ENCODE results near the gene FGG.

Gene FGG

DNA sequence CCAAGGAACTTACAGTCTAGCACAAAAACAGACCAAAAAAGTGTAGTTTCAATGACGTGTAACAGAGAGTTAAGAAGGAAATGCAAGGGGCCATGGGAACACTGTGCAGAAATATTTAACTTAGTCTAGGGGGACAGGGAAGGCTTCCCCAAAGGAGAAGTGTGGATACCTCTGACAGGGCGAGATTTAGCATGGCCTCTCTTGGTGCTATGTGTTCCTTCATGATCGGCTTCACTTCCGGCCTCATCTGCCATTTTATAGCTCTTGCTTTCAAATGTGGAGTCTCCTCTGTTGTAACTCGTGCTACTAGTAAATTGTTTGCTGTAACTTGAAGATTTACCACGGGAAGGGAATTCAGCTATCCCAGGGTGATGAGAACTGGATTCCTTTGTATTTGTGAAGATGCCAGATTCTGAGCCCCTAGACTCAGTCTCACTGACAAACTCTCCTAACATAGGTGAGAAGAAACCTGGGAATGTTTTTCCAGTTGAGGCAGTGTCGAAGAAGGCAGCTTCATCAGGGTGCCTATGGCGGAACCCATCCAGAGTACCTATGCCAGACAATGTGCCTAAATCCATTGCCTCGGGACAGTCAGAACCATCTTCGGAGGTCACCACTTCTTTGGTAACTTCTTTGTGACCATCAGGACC is 27.0 kb downstream of the FGG start:
- DNase-seq (ENCODE audit: low read depth): no peak

DNA sequence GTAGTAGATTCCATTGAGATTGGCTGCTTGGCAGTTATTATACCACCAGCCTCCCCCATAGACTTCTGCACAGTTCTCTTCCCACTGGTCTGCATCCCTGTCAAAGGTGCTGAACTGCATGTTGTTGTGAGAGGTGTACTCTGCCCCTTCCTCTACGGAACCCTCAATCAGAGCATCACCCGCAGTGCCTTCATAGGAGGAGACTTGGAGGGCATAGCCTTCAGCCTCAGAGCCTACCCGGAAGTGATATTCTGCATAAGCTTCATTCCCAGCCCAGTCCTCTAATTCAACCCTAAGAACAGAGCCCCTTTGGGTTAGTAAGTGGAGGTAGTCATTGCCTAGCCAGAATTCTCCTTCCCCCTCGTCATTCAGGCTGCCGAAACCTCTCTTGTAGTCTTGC is 28.2 kb downstream of the FGG start:
- DNase-seq (ENCODE audit: low read depth): no peak

DNA sequence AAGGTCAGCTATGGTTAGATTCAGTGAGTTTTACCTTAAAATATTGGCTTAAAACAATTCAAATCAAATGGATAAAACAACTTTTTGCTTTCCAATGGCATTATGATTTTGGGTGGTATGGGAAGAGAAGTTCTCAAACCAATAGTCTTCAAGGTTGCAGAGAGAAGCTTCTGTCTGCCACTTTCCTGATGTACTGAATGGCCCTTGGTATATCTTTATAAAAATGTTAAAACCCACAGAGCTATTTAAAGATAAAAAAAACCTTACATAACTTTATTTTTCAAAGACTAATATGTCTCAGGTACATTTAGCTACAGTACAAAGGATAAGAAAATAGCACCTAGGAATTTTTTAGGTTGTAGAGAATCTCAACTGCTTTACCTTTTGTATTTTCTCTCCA is 28.8 kb downstream of the FGG start:
- no peak for DNase-seq (ENCODE audit: low read depth)

DNA sequence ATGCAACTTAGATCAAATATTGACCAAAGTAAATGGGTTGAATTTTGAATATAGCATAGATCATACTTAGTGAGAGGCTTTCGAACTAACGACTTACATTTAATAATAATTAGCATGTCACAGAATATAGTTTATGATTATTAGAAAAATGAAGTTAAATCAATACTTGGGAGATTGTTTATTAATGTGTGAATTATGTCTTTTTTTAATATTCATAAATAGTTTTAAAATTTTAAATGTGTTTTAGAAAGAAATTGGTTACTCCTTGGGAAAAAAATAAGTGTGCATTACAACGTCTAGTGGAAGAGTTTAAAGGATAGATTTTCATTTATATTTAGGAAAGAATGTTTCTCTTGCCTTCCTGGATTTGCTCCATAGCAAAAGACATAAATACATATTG is 29.2 kb downstream of the FGG start:
- no peak for DNase-seq (ENCODE audit: low read depth)

DNA sequence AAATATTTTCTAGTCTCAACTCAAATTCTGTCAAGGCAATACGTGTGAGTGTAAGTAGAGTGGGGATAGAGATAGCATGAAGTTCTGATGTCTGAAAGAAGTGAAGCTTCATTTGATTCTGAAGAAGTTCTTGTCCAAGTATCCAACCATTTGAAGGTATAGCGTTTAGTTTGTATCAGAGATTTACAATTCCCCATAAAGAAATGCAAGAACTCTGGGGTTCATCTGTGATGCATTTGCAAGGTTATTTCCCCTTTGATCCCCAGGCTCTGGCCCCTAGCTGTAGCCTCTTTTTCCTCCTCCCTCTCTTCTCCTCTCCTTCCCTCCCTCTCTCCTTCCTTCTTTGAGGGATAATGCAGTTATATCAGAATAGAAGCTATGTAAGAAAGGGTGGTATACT is 29.7 kb downstream of the FGG start:
- DNase-seq (ENCODE audit: low read depth): no peak

DNA sequence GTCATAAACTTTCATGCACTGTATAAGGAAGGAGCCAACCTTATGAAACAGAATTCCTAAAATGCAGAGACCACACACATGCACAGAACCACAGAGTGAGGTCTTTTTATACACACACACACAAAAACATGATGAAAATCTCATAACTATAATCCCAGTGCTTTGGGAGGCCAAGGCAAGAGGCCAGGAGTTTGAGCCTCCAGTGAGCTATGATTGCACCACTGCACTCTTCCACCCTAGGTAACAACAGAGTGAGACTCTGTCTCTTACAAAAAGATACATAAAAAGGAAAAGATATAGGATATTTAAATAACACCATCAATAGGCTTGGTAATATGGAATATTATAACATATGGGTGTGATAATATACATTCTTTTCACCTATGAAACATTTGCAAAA is 32.5 kb downstream of the FGG start:
- no peak for DNase-seq (ENCODE audit: low read depth)

DNA sequence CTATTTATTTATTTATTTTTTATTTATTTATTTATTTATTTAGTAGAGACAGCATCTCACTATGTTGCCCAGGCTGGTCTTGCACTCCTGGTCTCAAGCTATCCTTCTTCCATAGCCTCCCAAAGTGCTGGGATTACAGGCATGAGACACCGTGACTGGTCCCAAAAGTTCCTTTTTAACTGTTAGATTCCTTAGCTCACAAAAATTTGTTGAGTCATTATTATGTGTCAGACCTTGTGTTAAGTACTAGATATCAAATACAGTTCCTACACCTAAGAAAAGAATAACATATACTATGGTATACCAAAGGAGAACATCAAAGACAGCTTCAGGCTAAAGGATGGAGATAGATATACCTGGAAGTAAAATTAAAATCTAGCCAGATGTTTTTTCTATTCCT is 33.5 kb downstream of the FGG start:
- no peak for DNase-seq (ENCODE audit: low read depth)

DNA sequence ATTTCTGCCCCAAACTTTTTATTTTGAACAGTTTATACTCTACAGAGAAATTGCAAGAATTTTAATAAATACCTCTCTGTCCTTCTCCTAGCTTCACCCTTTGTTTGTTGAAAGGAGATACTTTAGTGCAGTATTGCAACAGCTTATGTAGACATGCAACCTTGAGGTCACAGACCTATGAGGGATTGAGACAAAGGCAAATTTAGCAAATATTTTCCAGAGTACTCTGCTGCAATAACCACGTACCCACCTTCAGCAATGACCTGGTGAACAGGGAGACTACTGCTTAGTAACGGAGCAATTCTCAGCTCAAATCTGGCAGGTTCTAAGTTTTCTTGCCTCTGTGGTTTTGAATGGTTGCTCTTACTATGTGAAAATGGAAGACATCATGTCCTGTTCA is 35.1 kb downstream of the FGG start:
- DNase-seq (ENCODE audit: low read depth): no peak

DNA sequence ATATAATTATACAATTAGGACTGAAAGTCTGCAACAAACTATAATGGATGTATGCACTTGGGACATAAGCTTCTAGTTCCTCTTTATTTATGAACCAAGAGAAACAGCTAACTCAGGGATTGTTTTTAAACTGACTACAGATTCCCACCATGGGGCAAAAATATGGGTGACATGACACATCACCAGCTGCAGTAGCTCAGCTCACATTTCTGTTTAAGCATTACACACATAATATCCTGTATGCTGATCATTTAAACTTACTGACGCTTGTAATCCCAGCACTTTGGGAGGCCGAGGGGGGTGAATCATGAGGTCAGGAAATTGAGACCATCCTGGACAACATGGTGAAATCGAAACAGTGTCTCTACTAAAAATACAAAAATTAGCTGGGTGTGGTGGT is 38.1 kb downstream of the FGG start:
- DNase-seq (ENCODE audit: low read depth): no peak

DNA sequence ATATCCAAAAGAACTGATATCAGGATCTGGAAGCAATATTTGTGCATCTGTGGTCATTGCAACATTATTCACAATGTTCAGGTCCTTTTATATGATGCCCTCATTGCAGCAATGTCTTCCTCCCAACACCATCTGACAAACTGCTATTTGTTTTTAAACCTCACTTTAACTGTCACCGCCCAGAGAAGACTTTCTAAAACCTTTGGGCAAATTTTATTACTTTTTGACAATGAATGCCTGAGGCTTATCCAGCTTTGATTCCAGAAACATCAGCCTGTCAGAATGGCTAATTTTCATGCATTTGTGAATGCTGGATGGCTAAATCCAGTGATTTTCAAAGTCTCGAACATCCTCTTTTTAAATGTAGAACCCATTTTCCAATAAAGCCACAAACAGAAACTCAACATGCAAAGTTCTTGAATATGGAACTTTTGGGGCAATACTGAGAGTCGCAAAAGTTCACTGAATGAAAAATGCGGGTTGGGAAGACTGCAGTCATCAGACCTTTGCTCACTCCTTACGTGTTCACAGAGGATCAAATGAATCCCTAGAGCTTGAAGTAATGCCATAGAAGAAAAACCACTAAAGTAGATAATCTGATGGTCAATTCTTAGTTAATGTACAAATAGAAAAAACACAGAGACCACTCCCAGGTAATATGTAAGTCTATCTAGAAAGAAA is 39.1 kb downstream of the FGG start:
- no peak for DNase-seq (ENCODE audit: low read depth)

DNA sequence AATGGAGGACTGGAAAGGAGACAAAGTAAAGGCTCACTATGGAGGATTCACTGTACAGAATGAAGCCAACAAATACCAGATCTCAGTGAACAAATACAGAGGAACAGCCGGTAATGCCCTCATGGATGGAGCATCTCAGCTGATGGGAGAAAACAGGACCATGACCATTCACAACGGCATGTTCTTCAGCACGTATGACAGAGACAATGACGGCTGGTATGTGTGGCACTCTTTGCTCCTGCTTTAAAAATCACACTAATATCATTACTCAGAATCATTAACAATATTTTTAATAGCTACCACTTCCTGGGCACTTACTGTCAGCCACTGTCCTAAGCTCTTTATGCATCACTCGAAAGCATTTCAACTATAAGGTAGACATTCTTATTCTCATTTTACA is 42.9 kb downstream of the FGG start:
- no peak for DNase-seq (ENCODE audit: low read depth)

DNA sequence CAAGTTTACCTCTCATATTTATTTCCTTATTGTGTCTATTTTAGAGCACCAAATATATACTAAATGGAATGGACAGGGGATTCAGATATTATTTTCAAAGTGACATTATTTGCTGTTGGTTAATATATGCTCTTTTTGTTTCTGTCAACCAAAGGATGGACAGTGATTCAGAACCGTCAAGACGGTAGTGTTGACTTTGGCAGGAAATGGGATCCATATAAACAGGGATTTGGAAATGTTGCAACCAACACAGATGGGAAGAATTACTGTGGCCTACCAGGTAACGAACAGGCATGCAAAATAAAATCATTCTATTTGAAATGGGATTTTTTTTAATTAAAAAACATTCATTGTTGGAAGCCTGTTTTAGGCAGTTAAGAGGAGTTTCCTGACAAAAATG is 43.4 kb downstream of the FGG start:
- no peak for DNase-seq (ENCODE audit: low read depth)

DNA sequence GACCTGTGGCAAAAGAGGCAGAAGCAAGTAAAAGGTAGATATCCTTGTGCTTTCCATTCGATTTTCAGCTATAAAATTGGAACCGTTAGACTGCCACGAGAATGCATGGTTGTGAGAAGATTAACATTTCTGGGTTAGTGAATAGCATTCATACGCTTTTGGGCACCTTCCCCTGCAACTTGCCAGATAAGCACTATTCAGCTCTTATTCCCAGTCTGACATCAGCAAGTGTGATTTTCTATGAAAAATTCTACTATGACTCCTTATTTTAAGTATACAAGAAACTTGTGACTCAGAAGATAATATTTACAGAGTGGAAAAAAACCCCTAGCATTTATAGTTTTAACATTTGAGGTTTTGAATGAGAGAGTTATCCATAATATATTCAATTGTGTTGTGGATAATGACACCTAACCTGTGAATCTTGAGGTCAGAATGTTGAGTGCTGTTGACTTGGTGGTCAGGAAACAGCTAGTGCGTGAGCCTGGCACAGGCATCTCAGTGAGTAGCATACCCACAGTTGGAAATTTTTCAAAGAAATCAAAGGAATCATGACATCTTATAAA is 45.7 kb downstream of the FGG start:
- no peak for DNase-seq (ENCODE audit: low read depth)

DNA sequence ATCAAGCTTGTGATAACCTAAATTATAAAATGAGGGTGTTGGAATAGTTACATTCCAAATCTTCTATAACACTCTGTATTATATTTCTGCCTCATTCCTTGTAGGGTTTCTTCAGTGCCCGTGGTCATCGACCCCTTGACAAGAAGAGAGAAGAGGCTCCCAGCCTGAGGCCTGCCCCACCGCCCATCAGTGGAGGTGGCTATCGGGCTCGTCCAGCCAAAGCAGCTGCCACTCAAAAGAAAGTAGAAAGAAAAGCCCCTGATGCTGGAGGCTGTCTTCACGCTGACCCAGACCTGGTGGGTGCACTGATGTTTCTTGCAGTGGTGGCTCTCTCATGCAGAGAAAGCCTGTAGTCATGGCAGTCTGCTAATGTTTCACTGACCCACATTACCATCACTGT is 46.8 kb downstream of the FGG start:
- no peak for DNase-seq (ENCODE audit: low read depth)

DNA sequence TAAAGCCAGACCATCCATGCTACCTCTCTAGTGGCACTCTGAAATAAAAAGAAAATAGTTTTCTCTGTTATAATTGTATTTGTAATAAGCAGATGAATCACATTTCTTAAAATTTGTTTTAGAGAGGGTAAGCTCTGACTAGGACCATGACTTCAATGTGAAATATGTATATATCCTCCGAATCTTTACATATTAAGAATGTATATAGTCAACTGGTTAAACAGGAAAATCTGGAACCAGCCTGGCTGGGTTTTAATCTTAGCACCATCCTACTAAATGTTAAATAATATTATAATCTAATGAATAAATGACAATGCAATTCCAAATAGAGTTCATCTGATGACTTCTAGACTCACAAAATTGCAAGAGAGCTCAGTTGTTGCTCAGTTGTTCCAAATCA is 48.1 kb downstream of the FGG start:
- DNase-seq (ENCODE audit: low read depth): no peak

DNA sequence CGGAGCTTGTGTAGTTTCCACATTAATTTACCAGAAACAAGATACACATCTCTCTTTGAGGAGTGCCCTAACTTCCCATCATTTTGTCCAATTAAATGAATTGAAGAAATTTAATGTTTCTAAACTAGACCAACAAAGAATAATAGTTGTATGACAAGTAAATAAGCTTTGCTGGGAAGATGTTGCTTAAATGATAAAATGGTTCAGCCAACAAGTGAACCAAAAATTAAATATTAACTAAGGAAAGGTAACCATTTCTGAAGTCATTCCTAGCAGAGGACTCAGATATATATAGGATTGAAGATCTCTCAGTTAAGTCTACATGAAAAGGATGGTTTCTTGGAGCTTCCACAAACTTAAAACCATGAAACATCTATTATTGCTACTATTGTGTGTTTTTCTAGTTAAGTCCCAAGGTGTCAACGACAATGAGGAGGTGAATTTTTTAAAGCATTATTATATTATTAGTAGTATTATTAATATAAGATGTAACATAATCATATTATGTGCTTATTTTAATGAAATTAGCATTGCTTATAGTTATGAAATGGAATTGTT is 49.7 kb downstream of the FGG start, which contains the start of gene FGB:
Gene FGB (plus strand): TSS at position 315 of the 558 bp plus-strand sequence. CDS start 8 bp downstream, at position 323.
- DNase-seq (ENCODE audit: low read depth): no peak

DNA sequence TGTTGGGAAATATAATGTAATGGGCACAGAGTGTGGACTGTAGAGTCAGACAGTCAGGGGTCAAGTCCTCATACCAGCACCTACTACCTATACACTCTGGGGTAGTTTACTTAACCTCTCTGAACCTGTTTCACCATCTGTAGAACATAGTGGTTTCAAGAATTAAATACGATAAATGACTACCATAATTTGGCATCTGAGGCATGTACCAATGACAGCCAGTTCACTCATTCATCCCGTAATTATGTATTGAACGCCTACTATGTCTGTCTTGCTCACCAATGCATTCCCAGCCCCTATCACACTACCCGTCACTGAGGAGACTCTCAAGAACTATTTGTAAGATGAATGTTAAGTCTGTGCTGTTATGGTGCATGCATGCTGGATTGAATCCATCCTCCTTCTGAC is 51.6 kb downstream of the FGG start:
- DNase-seq (ENCODE audit: low read depth): no peak

DNA sequence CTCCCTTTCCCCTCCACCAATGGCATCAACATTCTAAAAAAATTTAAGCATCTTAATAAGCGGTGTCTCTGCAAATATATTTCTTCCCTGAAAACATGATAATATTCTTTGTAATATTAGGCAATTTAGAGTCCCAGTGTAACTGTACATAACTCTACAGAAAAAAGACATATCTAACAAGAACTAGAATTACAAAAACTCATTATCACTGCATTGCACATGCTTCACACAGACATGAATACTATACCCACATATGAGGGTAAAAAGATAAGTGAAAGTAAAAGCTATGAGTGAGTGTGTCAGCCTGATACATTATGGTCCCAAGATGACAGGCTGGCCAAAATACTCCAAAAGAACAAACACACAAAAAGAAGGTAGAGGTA is 52.0 kb downstream of the FGG start:
- no peak for DNase-seq (ENCODE audit: low read depth)

DNA sequence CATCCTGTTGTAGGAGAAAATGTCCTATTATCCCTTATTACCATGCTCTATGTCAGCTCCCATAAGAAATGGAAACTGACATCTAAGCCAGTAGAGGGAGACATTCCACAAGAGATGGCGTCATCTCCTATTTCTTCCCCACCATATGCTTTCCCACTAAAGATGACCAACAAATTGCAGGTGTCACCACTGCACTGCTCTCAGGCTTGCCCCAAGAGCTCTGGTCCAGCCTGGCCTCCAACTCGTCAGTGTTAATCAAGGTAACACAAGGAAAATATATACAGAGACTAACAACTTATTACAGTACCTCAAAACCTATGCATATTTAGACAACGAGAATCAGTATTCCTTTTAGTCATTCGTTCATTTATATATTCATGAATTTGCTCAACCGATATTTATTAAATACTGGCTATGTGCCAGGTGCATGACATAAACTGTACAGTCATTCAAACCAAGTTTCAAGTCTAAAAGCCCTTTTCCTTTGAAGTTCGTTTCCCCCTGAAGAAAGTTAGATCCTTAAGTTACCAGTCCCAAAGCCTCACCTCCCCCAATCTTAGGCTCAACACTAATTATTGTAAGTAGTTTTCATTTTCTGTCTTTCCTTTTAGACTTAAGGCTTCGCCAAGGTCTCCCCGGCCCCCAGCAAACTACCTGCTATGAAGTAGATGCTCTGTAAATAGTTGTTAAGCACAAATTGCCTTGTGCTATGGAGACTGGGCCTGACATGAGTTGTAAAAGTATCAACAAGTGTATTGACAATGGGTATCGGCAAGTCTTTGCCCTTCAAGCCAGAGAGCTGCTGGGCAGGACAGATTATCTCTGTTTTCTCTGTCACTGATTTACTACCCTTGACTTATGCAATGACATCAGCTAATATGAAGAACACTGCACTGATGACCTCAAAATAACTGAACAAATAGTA is 52.7 kb downstream of the FGG start:
- DNase-seq (ENCODE audit: low read depth): no peak

DNA sequence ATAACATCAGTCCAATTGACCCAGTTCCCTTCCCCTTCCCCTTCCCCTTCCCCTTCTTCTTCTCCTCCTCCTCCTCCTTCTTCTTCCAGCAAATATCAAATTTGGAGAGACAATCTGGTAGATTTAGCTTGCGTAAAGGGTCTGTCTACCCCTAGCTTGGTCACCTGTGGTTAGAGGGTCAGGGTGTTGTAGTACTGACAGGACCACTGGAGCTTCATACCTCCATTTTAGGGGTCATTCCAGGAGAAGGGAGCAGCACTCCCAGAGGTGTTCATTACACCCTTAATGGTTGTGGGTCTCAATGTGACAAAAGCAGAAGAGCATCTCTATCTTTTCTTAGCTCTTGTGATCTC is 53.3 kb downstream of the FGG start:
- DNase-seq (ENCODE audit: low read depth): no peak

Data from T-helper 22 cell (primary cell).